HG02763 (cell line): ENCODE measurements around the gene MTERF4.

Experiments used
- ATAC-seq: cut with Tn5 transposase; IDR thresholded peaks from one replicate; pipeline ENCODE4 v1.9.1; 2021; ENCODE audit warnings: mild to moderate bottlenecking, moderate library complexity; ENCODE audit not compliant: unreplicated experiment

The MTERF4 gene

GRCh38 chr2:241135737-241136136, 33.6 kb upstream of the MTERF4 start:
- no peak for ATAC-seq

- no peak for ATAC-seq
Observed at GRCh38 chr2:241134711-241135110, 32.6 kb upstream of the MTERF4 start.

- ATAC-seq = no peak
Observed at GRCh38 chr2:241133436-241133820, 31.3 kb upstream of the MTERF4 start.

- no peak for ATAC-seq
Observed at GRCh38 chr2:241132538-241133435, 30.7 kb upstream of the MTERF4 start.

- ATAC-seq = no peak
Observed at GRCh38 chr2:241131531-241131930, 29.4 kb upstream of the MTERF4 start.

GRCh38 chr2:241130316-241130715, 28.2 kb upstream of the MTERF4 start:
- ATAC-seq = no peak

- ATAC-seq = no peak
Observed at GRCh38 chr2:241129086-241129871, 27.2 kb upstream of the MTERF4 start.

- ATAC-seq = no peak
Observed at GRCh38 chr2:241128266-241128665, 26.2 kb upstream of the MTERF4 start.

- ATAC-seq = no peak
Observed at GRCh38 chr2:241126771-241127202, 24.7 kb upstream of the MTERF4 start.

GRCh38 chr2:241126201-241126611, 24.1 kb upstream of the MTERF4 start:
- no peak for ATAC-seq

- ATAC-seq = no peak
Observed at GRCh38 chr2:241125626-241126025, 23.5 kb upstream of the MTERF4 start.

- ATAC-seq = no peak
Observed at GRCh38 chr2:241123816-241124536, 21.9 kb upstream of the MTERF4 start.

- ATAC-seq = no peak
Observed at GRCh38 chr2:241122376-241123002, 20.4 kb upstream of the MTERF4 start.

GRCh38 chr2:241121008-241121407, 18.9 kb upstream of the MTERF4 start:
- no peak for ATAC-seq

- ATAC-seq = no peak
Observed at GRCh38 chr2:241120440-241120839, 18.4 kb upstream of the MTERF4 start.

- ATAC-seq = no peak
Observed at GRCh38 chr2:241118737-241119505, 16.8 kb upstream of the MTERF4 start.

- ATAC-seq = no peak
Observed at GRCh38 chr2:241116606-241117560, 14.8 kb upstream of the MTERF4 start.

GRCh38 chr2:241115361-241115760, 13.3 kb upstream of the MTERF4 start:
- ATAC-seq = no peak

GRCh38 chr2:241114836-241115235, 12.7 kb upstream of the MTERF4 start:
- ATAC-seq = no peak
